Thoracic aorta (tissue), 2 donors: Measurements from ENCODE around the gene KRTDAP. TPM values are rescaled to one million over a fixed set of nuclear protein-coding genes. Genes with fewer than 3 reads are reported as not detected.

Experiments used
- ATAC-seq: fragments of 150-250 bp; one replicate; pipeline ENCODE4 v1.8.0; 2017; ENCODE audit warnings: low read depth; ENCODE audit not compliant: insufficient number of reproducible peaks, low FRiP score
- DNase-seq: peaks from one replicate; pipeline ENCODE4 v3.0.0-alpha.2; 2020; ENCODE audit warnings: low spot score
- H3K27ac ChIP-seq, 2 donors: fragments of 200-600 bp; sonication (generic); 1 replicate in 1 of 2; 2 replicates in 1 of 2; pipeline ENCODE4 v1.5.1; 2016; ENCODE audit warnings: mild to moderate bottlenecking in 2 of 2, moderate library complexity in 2 of 2
- H3K27me3 ChIP-seq: fragments of 200-600 bp; sonication (generic); replicated peaks from 2 replicates; pipeline ENCODE4 v1.6.0; 2016; ENCODE audit warnings: mild to moderate bottlenecking; ENCODE audit not compliant: insufficient read depth
- H3K36me3 ChIP-seq: fragments of 200-600 bp; sonication (generic); one replicate; pipeline ENCODE4 v1.5.1; 2016
- H3K4me1 ChIP-seq, 2 donors: fragments of 200-600 bp; sonication (generic); 1 replicate in 1 of 2; 2 replicates in 1 of 2; pipeline versions ENCODE4 v1.5.1 to v1.6.0; 2016; ENCODE audit warnings: low read depth in 2 of 2, mild to moderate bottlenecking in 1 of 2; ENCODE audit not compliant: control insufficient read depth in 1 of 2
- H3K4me3 ChIP-seq: fragments of 200-600 bp; sonication (generic); 2 replicates; pipeline ENCODE4 v1.5.1; 2016; ENCODE audit warnings: mild to moderate bottlenecking
- H3K9me3 ChIP-seq: fragments of 200-600 bp; sonication (generic); 2 replicates; pipeline ENCODE4 v1.5.1; 2016
- total RNA-seq, 2 donors: library from RNA; depleted of rRNA; stranded (reverse); fragments of >200 nt; gene quantifications; one replicate each; pipeline versions ENCODE4 v1.1.0 to v1.2.3, GENCODE V29; 2016
- TF ChIP-seq, protein P1 (sequence below): fragments of 200-600 bp; sonication (generic); IDR thresholded peaks from one replicate; pipeline ENCODE4 v1.5.1; 2019; ENCODE audit warnings: antibody characterized with exemption

The KRTDAP gene
- total RNA-seq, 2 donors from 2014 or later, result 29.6 TPM; not detected in 1

DNA sequence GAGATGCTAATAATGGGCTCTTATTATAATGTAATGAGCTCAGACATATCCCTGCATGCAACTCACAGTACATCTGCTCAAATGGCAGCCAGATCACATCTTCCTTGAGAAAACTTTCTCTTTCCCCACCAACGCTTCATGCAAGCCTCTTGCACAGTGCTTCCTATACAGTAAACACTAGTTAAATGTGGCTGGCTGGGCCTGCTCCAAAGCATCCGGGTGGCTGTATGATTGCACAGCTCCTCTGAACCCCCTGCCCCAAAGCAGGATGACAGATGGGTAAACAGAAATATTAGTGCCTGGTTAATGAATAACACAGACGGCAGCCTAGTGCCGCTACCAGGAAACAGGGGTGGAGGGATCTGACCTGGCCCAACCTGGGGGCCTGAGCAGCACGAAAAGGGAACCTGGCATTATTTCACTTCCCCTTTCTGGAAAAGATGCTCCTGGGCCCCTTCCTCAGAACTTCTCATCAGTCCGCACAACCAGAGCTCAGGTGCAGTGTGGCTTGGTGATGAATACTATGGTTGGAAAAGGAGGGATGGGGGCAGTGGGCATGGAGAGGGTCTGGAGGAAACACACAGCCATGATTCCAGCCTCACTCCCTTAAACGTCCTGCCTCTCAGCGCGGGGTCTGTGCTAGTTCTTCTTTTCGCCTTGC is 31.4 kb downstream of the KRTDAP start:
- TF ChIP-seq, protein P1, sequence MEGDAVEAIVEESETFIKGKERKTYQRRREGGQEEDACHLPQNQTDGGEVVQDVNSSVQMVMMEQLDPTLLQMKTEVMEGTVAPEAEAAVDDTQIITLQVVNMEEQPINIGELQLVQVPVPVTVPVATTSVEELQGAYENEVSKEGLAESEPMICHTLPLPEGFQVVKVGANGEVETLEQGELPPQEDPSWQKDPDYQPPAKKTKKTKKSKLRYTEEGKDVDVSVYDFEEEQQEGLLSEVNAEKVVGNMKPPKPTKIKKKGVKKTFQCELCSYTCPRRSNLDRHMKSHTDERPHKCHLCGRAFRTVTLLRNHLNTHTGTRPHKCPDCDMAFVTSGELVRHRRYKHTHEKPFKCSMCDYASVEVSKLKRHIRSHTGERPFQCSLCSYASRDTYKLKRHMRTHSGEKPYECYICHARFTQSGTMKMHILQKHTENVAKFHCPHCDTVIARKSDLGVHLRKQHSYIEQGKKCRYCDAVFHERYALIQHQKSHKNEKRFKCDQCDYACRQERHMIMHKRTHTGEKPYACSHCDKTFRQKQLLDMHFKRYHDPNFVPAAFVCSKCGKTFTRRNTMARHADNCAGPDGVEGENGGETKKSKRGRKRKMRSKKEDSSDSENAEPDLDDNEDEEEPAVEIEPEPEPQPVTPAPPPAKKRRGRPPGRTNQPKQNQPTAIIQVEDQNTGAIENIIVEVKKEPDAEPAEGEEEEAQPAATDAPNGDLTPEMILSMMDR, result no peak
- DNase-seq (no peak), ATAC-seq (no peak)
- Histone ChIP-seq H3K9me3 (no peaks in the 10 kb centered on the region), H3K27ac (no peak overlapping the region), H3K4me3 (no peak overlapping the region), H3K4me1 (no peaks in the 10 kb centered on the region), H3K27me3 (no peaks in the 10 kb centered on the region), H3K36me3 (no peaks in the 10 kb centered on the region)

DNA sequence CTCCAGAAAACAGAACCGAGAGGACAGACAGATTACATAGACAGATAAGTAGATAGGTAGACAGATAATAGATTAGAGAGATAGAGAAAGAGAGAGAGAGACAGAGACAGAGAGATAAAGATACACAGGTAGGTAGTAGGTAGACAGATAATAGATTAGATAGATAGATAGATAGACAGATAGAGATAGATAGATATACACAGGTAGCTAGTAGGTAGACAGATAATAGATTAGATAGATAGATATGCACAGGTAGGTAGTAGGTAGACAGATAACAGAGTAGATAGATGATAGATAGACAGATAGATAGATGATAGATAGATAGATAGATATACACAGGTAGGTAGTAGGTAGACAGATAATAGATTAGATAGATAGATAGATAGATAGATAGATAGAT is 32.1 kb downstream of the KRTDAP start:
- no peaks in the 10 kb centered on the region for H3K36me3 ChIP-seq
- no peaks in the 10 kb centered on the region for H3K27me3 ChIP-seq
- no peak for ATAC-seq
- no peak overlapping the region for H3K4me3 ChIP-seq
- H3K9me3 ChIP-seq, result no peaks in the 10 kb centered on the region
- H3K4me1 ChIP-seq, result no peaks in the 10 kb centered on the region
- TF ChIP-seq, protein P1, result no peak
- no peak for DNase-seq
- no peak overlapping the region for H3K27ac ChIP-seq

DNA sequence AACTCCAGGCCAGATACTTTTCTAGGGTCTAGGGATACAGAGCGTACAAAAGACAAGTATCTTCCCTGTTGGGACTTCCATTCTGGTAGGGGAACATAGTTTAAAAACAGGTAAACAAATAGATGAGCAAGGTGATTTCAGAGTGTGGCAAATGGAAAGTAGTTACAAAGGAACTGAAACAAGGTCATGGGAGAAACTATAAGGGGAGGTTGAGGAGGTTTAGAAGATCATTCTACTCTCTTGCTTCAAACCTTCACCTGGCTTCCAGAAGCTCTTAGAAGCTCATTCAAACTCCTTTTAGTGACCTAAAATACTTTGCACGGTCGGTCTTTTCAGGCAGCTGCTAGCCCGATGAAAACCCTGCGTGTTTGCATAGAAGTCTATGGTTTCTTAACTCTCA is 33.1 kb downstream of the KRTDAP start:
- no peaks in the 10 kb centered on the region for H3K9me3 ChIP-seq
- no peaks in the 10 kb centered on the region for H3K36me3 ChIP-seq
- H3K27ac ChIP-seq, result no peak overlapping the region
- no peaks in the 10 kb centered on the region for H3K27me3 ChIP-seq
- no peak overlapping the region for H3K4me3 ChIP-seq
- ATAC-seq (no peak), DNase-seq (no peak)
- TF ChIP-seq, protein P1, result no peak
- no peaks in the 10 kb centered on the region for H3K4me1 ChIP-seq

DNA sequence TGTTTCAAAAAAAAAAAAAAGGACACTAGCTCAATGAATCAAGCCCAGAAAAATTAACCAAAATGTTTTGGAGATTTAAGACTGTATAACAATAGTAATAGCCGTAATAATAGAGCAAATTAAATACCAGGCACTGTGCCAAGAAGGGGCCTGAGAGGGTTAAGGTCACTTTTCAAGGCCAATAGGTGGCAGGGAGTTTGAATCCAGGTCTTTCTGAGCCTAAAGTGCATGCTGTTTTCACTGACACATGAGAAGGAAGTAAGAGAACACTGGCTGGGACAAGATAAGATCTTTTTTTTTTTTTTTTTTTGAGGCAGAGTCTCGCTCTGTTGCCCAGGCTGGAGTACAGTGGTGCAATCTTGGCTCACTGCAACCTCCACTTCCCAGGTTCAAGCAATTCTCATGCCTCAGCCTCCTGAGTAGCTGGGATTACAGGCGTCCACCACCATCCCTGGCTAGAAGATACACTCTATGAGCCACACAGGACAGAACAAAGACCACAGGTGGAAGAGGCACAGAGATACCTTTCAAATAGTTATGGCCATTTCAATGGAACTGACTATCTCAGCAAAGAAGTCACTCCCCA is 34.6 kb downstream of the KRTDAP start:
- no peak overlapping the region for H3K27ac ChIP-seq
- H3K4me1 ChIP-seq, result no peaks in the 10 kb centered on the region
- ATAC-seq, result no peak
- H3K9me3 ChIP-seq, result no peaks in the 10 kb centered on the region
- TF ChIP-seq, protein P1, result no peak
- DNase-seq, result no peak
- H3K4me3 ChIP-seq, result no peak overlapping the region
- H3K36me3 ChIP-seq, result no peaks in the 10 kb centered on the region
- H3K27me3 ChIP-seq, result no peaks in the 10 kb centered on the region

DNA sequence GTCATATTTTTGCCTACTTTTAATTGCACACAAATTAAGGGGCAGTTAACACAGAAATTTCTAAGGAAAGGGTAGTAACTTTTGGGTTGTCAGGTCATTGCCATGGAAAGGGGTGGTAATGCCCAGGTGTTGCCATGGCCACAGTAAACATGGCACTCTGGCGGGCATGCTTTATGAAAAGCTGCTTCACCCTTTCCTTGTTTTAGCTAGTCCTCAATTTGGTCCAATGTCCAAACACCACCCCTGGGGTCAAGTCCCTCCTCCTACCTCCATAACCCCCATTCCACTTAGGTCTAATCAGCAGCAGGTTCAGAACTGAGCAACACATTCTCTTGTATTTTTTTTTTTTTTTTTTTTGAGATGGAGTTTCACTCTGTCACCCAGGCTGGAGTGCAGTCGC is 35.6 kb downstream of the KRTDAP start:
- TF ChIP-seq, protein P1, result no peak

More for the DNA sequence above, 35.6 kb downstream of the KRTDAP start:
- Histone ChIP-seq H3K27ac (no peak overlapping the region), H3K4me3 (no peak overlapping the region), H3K9me3 (no peaks in the 10 kb centered on the region), H3K27me3 (no peaks in the 10 kb centered on the region), H3K36me3 (no peaks in the 10 kb centered on the region), H3K4me1 (no peaks in the 10 kb centered on the region)
- DNase-seq, result no peak
- no peak for ATAC-seq
